ENCODE measurements around the gene GPR15LG. TPM values are rescaled to one million over a fixed set of nuclear protein-coding genes. Genes with fewer than 3 reads are reported as not detected.
"Not testable (repeated sequence)": the region's sequence is repeated elsewhere in the genome, so short reads cannot be mapped to it uniquely, and the experiment has no call there.

Gene GPR15LG
- total and polyA plus RNA-seq, 5 donors: not detected

DNA sequence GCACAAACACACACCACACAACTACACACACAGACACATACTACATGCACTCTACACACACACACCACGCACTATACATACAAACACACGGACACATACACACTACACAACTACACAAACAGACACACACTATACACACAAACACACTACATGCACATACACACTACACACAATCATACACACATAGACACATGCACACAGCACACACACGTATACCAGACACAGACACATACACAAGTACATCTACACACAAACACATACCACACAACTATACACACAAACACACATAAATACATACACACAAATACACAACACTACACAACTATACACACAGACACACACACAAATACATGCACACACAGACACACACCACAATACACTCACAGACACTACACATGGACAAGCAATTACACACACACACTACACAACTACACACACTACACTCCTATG, 4.6 kb downstream of the GPR15LG start:
- DNase-seq: no peak
- no peak overlapping the region for H3K27ac ChIP-seq (ENCODE audit: low read length)
- 93% methylated on average over 3 of the region's 3 CpGs for WGBS
- intact Hi-C loops (cut with DNase I): no loop called here
- H3K4me3 ChIP-seq (ENCODE audit: low read length): no peak overlapping the region
- no peaks in the 10 kb centered on the region for H3K4me1 ChIP-seq (ENCODE audit: control insufficient read depth, insufficient read depth, low read length)
- no peak for ATAC-seq
- H3K27me3 ChIP-seq (ENCODE audit: control insufficient read depth, insufficient read depth): no peaks in the 10 kb centered on the region
- no peaks in the 10 kb centered on the region for H3K9me3 ChIP-seq (ENCODE audit: control insufficient read depth, low read length)

- peak in 2 of 3 donors; percentile 68 to 72 for DNase-seq
- WGBS: 51% methylated on average over 12 of the region's 12 CpGs
- H3K4me3 ChIP-seq (ENCODE audit: low read length): no peak overlapping the region
Observed at GRCh38 chr10:84179059-84179710, 5.6 kb downstream of the GPR15LG start.

DNA sequence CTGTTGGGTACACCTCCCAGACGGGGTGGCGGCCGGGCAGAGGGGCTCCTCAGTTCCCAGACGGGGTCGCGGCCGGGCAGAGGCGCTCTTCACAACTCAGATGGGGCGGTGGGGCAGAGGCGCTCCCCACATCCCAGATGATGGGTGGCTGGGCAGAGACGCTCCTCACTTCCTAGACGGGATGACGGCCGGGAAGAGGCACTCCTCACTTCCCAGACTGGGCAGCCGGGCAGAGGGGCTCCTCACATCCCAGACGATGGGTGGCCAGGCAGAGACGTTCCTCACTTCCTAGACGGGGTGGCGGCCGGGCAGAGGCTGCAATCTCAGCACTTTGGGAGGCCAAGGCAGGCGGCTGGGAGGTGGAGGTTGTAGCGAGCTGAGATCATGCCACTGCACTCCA, 6.8 kb downstream of the GPR15LG start:
- H3K4me1 ChIP-seq (ENCODE audit: control insufficient read depth, insufficient read depth, low read length); H3K4me3 ChIP-seq (ENCODE audit: low read length); H3K27ac ChIP-seq (ENCODE audit: low read length); ATAC-seq; H3K9me3 ChIP-seq (ENCODE audit: control insufficient read depth, low read length); H3K27me3 ChIP-seq (ENCODE audit: control insufficient read depth, insufficient read depth); intact Hi-C loops (cut with DNase I); DNase-seq: not testable (repeated sequence)
- WGBS: 92% methylated on average over 19 of the region's 22 CpGs

More at GRCh38 chr10:84179059-84179710, 5.6 kb downstream of the GPR15LG start:
- Histone ChIP-seq H3K4me1 (ENCODE audit: control insufficient read depth, insufficient read depth, low read length) (no peaks in the 10 kb centered on the region), H3K9me3 (ENCODE audit: control insufficient read depth, low read length) (no peaks in the 10 kb centered on the region), H3K27ac (ENCODE audit: low read length) (no peak overlapping the region), H3K27me3 (ENCODE audit: control insufficient read depth, insufficient read depth) (no peaks in the 10 kb centered on the region)
- intact Hi-C loops (cut with DNase I): no loop called here
- peak; percentile 29 to 49 for ATAC-seq

- ATAC-seq: no peak
- intact Hi-C loops (cut with DNase I): no loop called here
- whole genome bisulfite sequencing: 83% methylated on average over 5 of the region's 5 CpGs
Observed at GRCh38 chr10:84181631-84182030, 8.0 kb downstream of the GPR15LG start.

GRCh38 chr10:84184517-84184916, 10.9 kb downstream of the GPR15LG start:
- DNase-seq (no peak), ATAC-seq (peak in 1 of 2 donors; percentile 56)
- H3K4me1 ChIP-seq (ENCODE audit: control insufficient read depth, insufficient read depth, low read length): no peaks in the 10 kb centered on the region
- intact Hi-C loops (cut with DNase I): no loop called here
- no peak overlapping the region for H3K4me3 ChIP-seq (ENCODE audit: low read length)
- H3K27ac ChIP-seq (ENCODE audit: low read length): no peak overlapping the region
- H3K9me3 ChIP-seq (ENCODE audit: control insufficient read depth, low read length): no peaks in the 10 kb centered on the region
- 74% methylated on average over 4 of the region's 4 CpGs for WGBS
- H3K27me3 ChIP-seq (ENCODE audit: control insufficient read depth, insufficient read depth): no peaks in the 10 kb centered on the region

More at GRCh38 chr10:84181631-84182030, 8.0 kb downstream of the GPR15LG start:
- no peaks in the 10 kb centered on the region for H3K27me3 ChIP-seq (ENCODE audit: control insufficient read depth, insufficient read depth)
- no peak overlapping the region for H3K4me3 ChIP-seq (ENCODE audit: low read length)
- no peaks in the 10 kb centered on the region for H3K4me1 ChIP-seq (ENCODE audit: control insufficient read depth, insufficient read depth, low read length)
- DNase-seq: no peak
- no peak overlapping the region for H3K27ac ChIP-seq (ENCODE audit: low read length)
- H3K9me3 ChIP-seq (ENCODE audit: control insufficient read depth, low read length): no peaks in the 10 kb centered on the region

DNA sequence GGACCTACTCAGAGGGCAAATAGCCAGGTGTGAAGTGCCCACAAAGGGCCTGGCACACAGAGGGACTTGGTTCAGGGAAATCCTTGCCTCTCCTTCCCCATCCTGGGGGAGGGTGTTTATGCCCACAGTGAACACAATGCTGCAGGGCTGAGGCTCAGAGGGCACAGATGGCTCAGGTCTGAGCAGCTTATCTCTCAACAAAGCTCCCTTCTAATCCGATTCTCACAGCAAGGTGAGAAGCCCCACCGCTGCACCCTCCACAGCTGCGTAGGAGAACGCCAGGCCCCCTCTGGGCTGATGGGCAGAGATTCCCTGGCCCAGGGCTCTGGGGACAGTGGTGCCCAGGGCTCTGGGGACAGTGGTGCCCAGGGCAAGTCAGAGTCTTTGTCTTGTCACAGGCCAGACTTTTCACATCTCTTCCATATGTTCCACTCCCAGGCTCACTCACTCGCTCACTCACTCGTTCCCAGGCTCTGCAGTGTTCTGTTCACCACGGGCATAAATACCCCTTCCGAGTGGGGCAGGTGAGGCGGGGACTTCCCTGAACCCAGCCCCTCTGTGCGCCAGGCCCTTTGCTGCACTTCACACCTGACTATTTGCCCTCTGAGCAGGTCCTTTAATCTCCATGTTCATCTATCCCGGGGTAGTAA, 12.1 kb downstream of the GPR15LG start:
- H3K9me3 ChIP-seq (ENCODE audit: control insufficient read depth, low read length): no peaks in the 10 kb centered on the region
- intact Hi-C loops (cut with DNase I): no loop called here
- DNase-seq (no peak), ATAC-seq (no peak)
- no peak overlapping the region for H3K4me3 ChIP-seq (ENCODE audit: low read length)
- H3K4me1 ChIP-seq (ENCODE audit: control insufficient read depth, insufficient read depth, low read length): no peaks in the 10 kb centered on the region
- 67% methylated on average over 11 of the region's 11 CpGs for WGBS
- no peak overlapping the region for H3K27ac ChIP-seq (ENCODE audit: low read length)
- H3K27me3 ChIP-seq (ENCODE audit: control insufficient read depth, insufficient read depth): no peaks in the 10 kb centered on the region

- DNase-seq (no peak), ATAC-seq (no peak)
- Histone ChIP-seq H3K4me1 (ENCODE audit: control insufficient read depth, insufficient read depth, low read length) (no peaks in the 10 kb centered on the region), H3K27ac (ENCODE audit: low read length) (no peak overlapping the region), H3K27me3 (ENCODE audit: control insufficient read depth, insufficient read depth) (no peaks in the 10 kb centered on the region), H3K4me3 (ENCODE audit: low read length) (no peak overlapping the region), H3K9me3 (ENCODE audit: control insufficient read depth, low read length) (no peaks in the 10 kb centered on the region)
- 73% methylated on average over 3 of the region's 3 CpGs for whole genome bisulfite sequencing
- intact Hi-C loops (cut with DNase I): no loop called here
Observed at GRCh38 chr10:84188815-84189214, 15.2 kb downstream of the GPR15LG start.

DNA sequence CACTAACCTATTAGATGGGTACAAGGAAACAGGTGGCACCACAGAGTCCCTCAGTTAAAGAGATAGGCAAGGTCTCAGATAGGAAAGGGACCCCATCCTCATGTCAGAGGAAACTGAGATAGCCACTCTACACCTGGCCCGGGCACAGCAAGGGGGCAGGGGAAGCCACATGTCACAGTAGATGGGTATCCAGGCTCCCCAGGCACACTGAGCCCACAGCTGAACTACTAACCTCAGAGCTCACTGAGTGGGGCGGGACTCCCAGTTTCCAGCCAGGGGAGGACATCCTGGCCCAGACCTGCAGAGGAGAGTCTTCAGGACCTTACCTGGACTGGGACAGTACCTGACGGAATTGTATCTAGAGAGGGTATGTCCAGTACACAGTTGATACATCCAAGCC, 17.0 kb downstream of the GPR15LG start:
- H3K4me1 ChIP-seq (ENCODE audit: control insufficient read depth, insufficient read depth, low read length): no peaks in the 10 kb centered on the region
- ATAC-seq: no peak
- H3K27me3 ChIP-seq (ENCODE audit: control insufficient read depth, insufficient read depth): no peaks in the 10 kb centered on the region

DNA sequence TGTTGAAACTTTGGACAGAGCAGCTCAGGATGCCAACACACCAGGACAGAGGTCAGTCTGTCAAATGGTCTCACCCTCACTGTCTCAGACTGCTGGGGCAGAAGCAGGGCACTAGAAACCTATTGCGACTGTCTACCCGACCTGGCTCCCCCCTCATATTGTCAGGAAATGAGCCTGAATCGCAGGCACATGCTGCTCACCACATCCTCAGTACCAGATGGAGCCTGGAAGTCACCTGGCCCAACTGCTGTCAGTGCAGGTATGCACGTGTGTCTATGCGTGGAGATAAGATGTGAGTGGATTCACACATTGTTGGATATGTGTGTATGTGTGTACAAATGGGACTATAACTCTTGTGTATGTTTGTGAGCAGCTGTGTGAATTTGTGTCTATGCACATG, 17.5 kb downstream of the GPR15LG start:
- DNase-seq (no peak), ATAC-seq (no peak)
- Histone ChIP-seq H3K4me1 (ENCODE audit: control insufficient read depth, insufficient read depth, low read length) (no peaks in the 10 kb centered on the region), H3K27ac (ENCODE audit: low read length) (no peak overlapping the region), H3K4me3 (ENCODE audit: low read length) (no peak overlapping the region), H3K27me3 (ENCODE audit: control insufficient read depth, insufficient read depth) (no peaks in the 10 kb centered on the region), H3K9me3 (ENCODE audit: control insufficient read depth, low read length) (no peaks in the 10 kb centered on the region)
- intact Hi-C loops (cut with DNase I): no loop called here
- WGBS: 75% methylated on average over 5 of the region's 5 CpGs

More for the DNA sequence above, 17.0 kb downstream of the GPR15LG start:
- Histone ChIP-seq H3K9me3 (ENCODE audit: control insufficient read depth, low read length) (no peaks in the 10 kb centered on the region), H3K4me3 (ENCODE audit: low read length) (no peak overlapping the region), H3K27ac (ENCODE audit: low read length) (no peak overlapping the region)
- 86% methylated on average over 3 of the region's 3 CpGs for whole genome bisulfite sequencing
- DNase-seq: no peak
- intact Hi-C loops (cut with DNase I): no loop called here

GRCh38 chr10:84193327-84193726, 19.7 kb downstream of the GPR15LG start:
- Histone ChIP-seq H3K4me3 (ENCODE audit: low read length) (no peak overlapping the region), H3K4me1 (ENCODE audit: control insufficient read depth, insufficient read depth, low read length) (no peaks in the 10 kb centered on the region), H3K27me3 (ENCODE audit: control insufficient read depth, insufficient read depth) (no peaks in the 10 kb centered on the region), H3K9me3 (ENCODE audit: control insufficient read depth, low read length) (no peaks in the 10 kb centered on the region), H3K27ac (ENCODE audit: low read length) (no peak overlapping the region)
- WGBS: 95% methylated on average over 2 of the region's 2 CpGs
- ATAC-seq (no peak), DNase-seq (no peak)
- intact Hi-C loops (cut with DNase I): no loop called here

DNA sequence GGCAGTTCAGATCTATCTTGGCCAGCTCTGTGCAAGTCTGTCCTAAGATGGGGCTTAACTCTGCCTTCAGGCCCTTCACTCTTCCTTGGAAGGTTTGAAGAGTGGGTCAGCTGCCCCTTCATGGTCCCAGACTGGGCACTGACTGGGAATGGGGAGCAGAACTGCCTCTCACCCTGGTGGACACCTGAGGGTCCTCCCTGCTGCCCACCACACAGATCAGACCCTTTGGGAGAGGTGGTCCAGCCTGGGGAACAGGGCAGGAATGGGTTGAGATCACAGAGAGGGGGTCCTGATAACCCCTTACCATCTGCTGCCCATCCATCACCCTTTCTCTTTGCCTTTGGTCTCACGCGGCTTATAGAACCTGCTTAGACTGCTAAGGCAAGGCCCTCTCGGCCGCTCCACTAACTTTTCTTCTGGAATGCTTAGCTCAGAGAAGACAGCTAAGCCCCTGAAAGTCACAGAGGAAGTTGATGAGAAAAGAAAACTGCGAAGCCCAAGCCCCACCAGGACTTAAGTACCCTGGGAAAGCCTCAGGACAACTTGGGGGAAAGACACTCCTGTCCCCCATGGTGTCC, 20.3 kb downstream of the GPR15LG start:
- Histone ChIP-seq H3K9me3 (ENCODE audit: control insufficient read depth, low read length) (no peaks in the 10 kb centered on the region), H3K27me3 (ENCODE audit: control insufficient read depth, insufficient read depth) (no peaks in the 10 kb centered on the region), H3K4me1 (ENCODE audit: control insufficient read depth, insufficient read depth, low read length) (no peaks in the 10 kb centered on the region), H3K4me3 (ENCODE audit: low read length) (peak overlapping the region; percentile 52), H3K27ac (ENCODE audit: low read length) (no peak overlapping the region)
- intact Hi-C loops (cut with DNase I): no loop called here
- DNase-seq: no peak
- WGBS: 22% methylated on average over 5 of the region's 5 CpGs
- ATAC-seq: no peak
